Tibial nerve (tissue), 4 donors: ENCODE data around the gene CTNNA2. TPM values are rescaled to one million over a fixed set of nuclear protein-coding genes. Genes with fewer than 3 reads are reported as not detected.

Source experiments
- DNase-seq, 2 donors: peaks; one replicate each; pipeline ENCODE4 v3.0.0-alpha.2; 2019; ENCODE audit warnings: low spot score in 2 of 2
- H3K27ac ChIP-seq, 4 donors: fragments of 200-600 bp; sonication (generic) in 3 of 4; one replicate each; pipeline ENCODE4 v1.5.1; 2017 to 2019; ENCODE audit warnings: mild to moderate bottlenecking in 1 of 4
- H3K27me3 ChIP-seq, 2 donors: fragments of 200-600 bp; sonication (generic) in 1 of 2; one replicate each; pipeline versions ENCODE4 v1.5.1 to v1.6.0; 2017 to 2019
- H3K36me3 ChIP-seq, 3 donors: fragments of 200-600 bp; sonication (generic); one replicate each; pipeline ENCODE4 v1.5.1; 2018 to 2019
- H3K4me1 ChIP-seq, 4 donors: fragments of 200-600 bp; sonication (generic) in 3 of 4; one replicate each; pipeline ENCODE4 v1.5.1; 2017 to 2019
- H3K4me3 ChIP-seq, 4 donors: fragments of 200-600 bp; sonication (generic) in 3 of 4; one replicate each; pipeline ENCODE4 v1.5.1; 2017 to 2019; ENCODE audit warnings: mild to moderate bottlenecking in 1 of 4, moderate library complexity in 1 of 4
- H3K9me3 ChIP-seq, 4 donors: fragments of 200-600 bp; sonication (generic) in 3 of 4; one replicate each; pipeline ENCODE4 v1.5.1; 2017 to 2019
- CTCF ChIP-seq, 5 experiments: fragments of 200-600 bp in 3 of 5; fragments of 450-650 bp in 2 of 5; sonication (generic) in 3 of 5; IDR thresholded peaks; one replicate each; pipeline ENCODE4 v1.5.1; 2016 to 2019; ENCODE audit warnings: antibody characterized with exemption in 5 of 5, mild to moderate bottlenecking in 3 of 5, moderate library complexity in 2 of 5
- EP300 ChIP-seq, 2 donors: sonication (generic); formaldehyde crosslinking; IDR thresholded peaks; one replicate each; pipeline ENCODE4 v1.6.1; 2017; ENCODE audit warnings: antibody characterized with exemption in 2 of 2, mild to moderate bottlenecking in 1 of 2
- POLR2A ChIP-seq, 2 donors: fragments of 450-650 bp; IDR thresholded peaks; one replicate each; pipeline ENCODE4 v1.6.1; 2017; ENCODE audit warnings: antibody characterized with exemption in 2 of 2, mild to moderate bottlenecking in 2 of 2, moderate library complexity in 2 of 2
- WGBS, 2 donors: methylation state at CpG; one replicate each; pipeline ENCODE4 v1.1.5; 2018; 5-methylcytosine and 5-hydroxymethylcytosine counted together
- total RNA-seq, 4 donors: library from RNA; depleted of rRNA; stranded (reverse); fragments of >200 nt; gene quantifications; one replicate each; pipeline ENCODE4 v1.1.0, GENCODE V29; 2016

Gene CTNNA2
- total RNA-seq, 4 donors from 2014 or later = 0.39 to 3.3 (median 0.75) TPM

GRCh38 chr2:80147690-80148089 lies 634.8 kb downstream of the CTNNA2 start:
- H3K27ac ChIP-seq = no peak overlapping the region

GRCh38 chr2:80148906-80149305 lies 636.1 kb downstream of the CTNNA2 start:
- no peak overlapping the region for H3K4me3 ChIP-seq
- TF ChIP-seq CTCF (IDR thresholded peaks at IDR 0.05) = no peak
- TF ChIP-seq EP300 (IDR thresholded peaks at IDR 0.05) = no peak
- WGBS, 2 donors = 96 to 98% methylated on average over 2 of the region's 2 CpGs
- no peak for DNase-seq
- H3K36me3 ChIP-seq = no peaks in the 10 kb centered on the region
- no peaks in the 10 kb centered on the region for H3K4me1 ChIP-seq
- no peaks in the 10 kb centered on the region for H3K27me3 ChIP-seq
- no peaks in the 10 kb centered on the region for H3K9me3 ChIP-seq
- no peak overlapping the region for H3K27ac ChIP-seq

More at GRCh38 chr2:80147690-80148089, 634.8 kb downstream of the CTNNA2 start:
- Histone ChIP-seq H3K9me3 (no peaks in the 10 kb centered on the region), H3K4me3 (no peak overlapping the region), H3K4me1 (no peaks in the 10 kb centered on the region), H3K36me3 (no peaks in the 10 kb centered on the region), H3K27me3 (no peaks in the 10 kb centered on the region)
- DNase-seq = no peak
- 81 to 82% methylated on average over 3 of the region's 3 CpGs for WGBS, 2 donors
- TF ChIP-seq POLR2A (IDR thresholded peaks at IDR 0.05) (no peak), EP300 (IDR thresholded peaks at IDR 0.05) (no peak), CTCF (IDR thresholded peaks at IDR 0.05) (no peak)

- no peak for DNase-seq
- WGBS, 2 donors = 88 to 92% methylated on average over 1 of the region's 1 CpG
- H3K27me3 ChIP-seq = no peaks in the 10 kb centered on the region
- H3K27ac ChIP-seq = no peak overlapping the region
- H3K4me3 ChIP-seq = no peak overlapping the region
- no peaks in the 10 kb centered on the region for H3K36me3 ChIP-seq
- TF ChIP-seq POLR2A (IDR thresholded peaks at IDR 0.05) (no peak), CTCF (IDR thresholded peaks at IDR 0.05) (no peak), EP300 (IDR thresholded peaks at IDR 0.05) (no peak)
- H3K9me3 ChIP-seq = no peaks in the 10 kb centered on the region
- no peaks in the 10 kb centered on the region for H3K4me1 ChIP-seq
These were observed 637.1 kb downstream of the CTNNA2 start for GRCh38 chr2:80149991-80150390.

GRCh38 chr2:80151248-80151647 lies 638.4 kb downstream of the CTNNA2 start:
- no peak overlapping the region for H3K4me3 ChIP-seq
- H3K27me3 ChIP-seq = no peaks in the 10 kb centered on the region
- H3K36me3 ChIP-seq = no peaks in the 10 kb centered on the region
- DNase-seq = no peak
- H3K27ac ChIP-seq = no peak overlapping the region
- TF ChIP-seq EP300 (IDR thresholded peaks at IDR 0.05) (no peak), CTCF (IDR thresholded peaks at IDR 0.05) (no peak), POLR2A (IDR thresholded peaks at IDR 0.05) (no peak)
- no peaks in the 10 kb centered on the region for H3K4me1 ChIP-seq
- no peaks in the 10 kb centered on the region for H3K9me3 ChIP-seq

GRCh38 chr2:80151651-80152050 lies 638.8 kb downstream of the CTNNA2 start:
- Histone ChIP-seq H3K36me3 (no peaks in the 10 kb centered on the region), H3K9me3 (no peaks in the 10 kb centered on the region), H3K4me1 (no peaks in the 10 kb centered on the region), H3K27me3 (no peaks in the 10 kb centered on the region), H3K27ac (no peak overlapping the region), H3K4me3 (no peak overlapping the region)
- TF ChIP-seq EP300 (IDR thresholded peaks at IDR 0.05) (no peak), CTCF (IDR thresholded peaks at IDR 0.05) (no peak), POLR2A (IDR thresholded peaks at IDR 0.05) (no peak)
- no peak for DNase-seq
- 94 to 97% methylated on average over 3 of the region's 3 CpGs for WGBS, 2 donors
